Measurements from ENCODE around the gene MORN1. TPM values are rescaled to one million over a fixed set of nuclear protein-coding genes. Genes with fewer than 3 reads are reported as not detected.
A peak's percentile ranks its signal among the peaks of the same experiment; 100 is the strongest.
"Not testable (repeated sequence)": the region's sequence is repeated elsewhere in the genome, so short reads cannot be mapped to it uniquely, and the experiment has no call there.

Gene MORN1
- total RNA-seq (ENCODE audit: unreplicated experiment), result 12.1 TPM
- long read RNA-seq, partial matches to known transcripts, result 0 of 1 reads
- long read RNA-seq, other reads (novel, unspliced or antisense), result 0 of 1 reads

DNA sequence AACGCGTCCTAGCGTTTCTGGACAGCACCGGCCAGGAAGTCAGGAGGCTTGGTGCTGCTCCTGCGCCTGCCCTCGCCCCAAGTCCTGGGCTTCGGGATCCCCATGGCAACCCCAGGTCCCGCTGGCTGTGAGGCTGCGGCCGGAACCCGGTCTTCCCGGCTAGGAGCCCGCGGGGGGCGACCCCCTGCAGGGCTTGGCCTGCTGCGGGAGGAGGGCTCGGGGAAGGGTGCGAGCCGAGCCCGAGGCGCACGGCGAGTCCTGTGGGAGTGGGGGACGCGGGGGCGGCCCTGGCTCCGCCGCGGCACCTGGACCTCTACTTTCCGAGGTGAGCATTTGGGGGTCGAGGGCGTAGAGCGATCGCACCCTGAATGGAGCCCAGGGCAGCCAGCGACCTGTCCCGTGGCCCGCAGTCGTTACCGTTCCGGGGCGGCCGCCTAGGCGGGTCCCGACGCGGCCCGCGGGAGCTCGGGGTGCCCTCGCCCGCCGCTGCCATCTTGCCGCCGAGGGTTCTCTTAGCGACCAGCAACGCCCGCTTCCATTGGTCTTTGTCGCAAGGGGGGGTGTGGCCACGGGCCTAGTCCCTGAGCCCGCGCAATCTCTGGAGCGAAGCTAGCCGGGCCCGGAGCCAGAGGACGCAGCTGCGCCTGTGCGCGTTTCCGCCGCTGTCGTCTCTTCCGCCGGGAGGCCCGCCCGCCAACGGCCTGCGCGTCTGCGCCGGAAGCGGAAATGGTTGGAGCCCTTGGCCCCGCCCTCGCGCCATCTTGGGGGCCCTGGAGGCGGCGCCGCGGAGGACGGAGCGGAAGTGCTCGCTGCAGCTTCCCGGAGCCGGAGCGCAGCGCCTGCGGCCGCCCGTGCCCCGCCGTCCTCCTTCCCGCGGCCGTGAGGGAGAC is at the start of gene MORN1, which contains the start of gene RER1:
Gene MORN1 (minus strand): TSS at position 514 of the 890 bp plus-strand sequence. CDS start 21 bp downstream, at position 493.
Gene RER1 (plus strand): TSS at position 801 of the 890 bp plus-strand sequence. CDS start 3,950 bp downstream, outside the sequence.
- Mint-ChIP-seq H3K36me3 (ENCODE audit: low read depth, unreplicated experiment) (peaks cover 13% of the 10 kb centered on the region), H3K4me1 (ENCODE audit: unreplicated experiment) (peaks cover 12% of the 10 kb centered on the region), H3K9me3 (ENCODE audit: unreplicated experiment) (no peaks in the 10 kb centered on the region), H3K27ac (ENCODE audit: unreplicated experiment) (peak within 1 kb of the TSS; percentile 96), H3K4me3 (ENCODE audit: unreplicated experiment) (peak within 1 kb of the TSS; percentile 98), H3K27me3 (ENCODE audit: unreplicated experiment) (peaks cover 8% of the 10 kb centered on the region)
- TF ChIP-seq CTCF (IDR thresholded peaks at IDR 0.05; ENCODE audit: unreplicated experiment), result no peak
- peak; percentile 99 for DNase-seq (ENCODE audit: low spot score)

DNA sequence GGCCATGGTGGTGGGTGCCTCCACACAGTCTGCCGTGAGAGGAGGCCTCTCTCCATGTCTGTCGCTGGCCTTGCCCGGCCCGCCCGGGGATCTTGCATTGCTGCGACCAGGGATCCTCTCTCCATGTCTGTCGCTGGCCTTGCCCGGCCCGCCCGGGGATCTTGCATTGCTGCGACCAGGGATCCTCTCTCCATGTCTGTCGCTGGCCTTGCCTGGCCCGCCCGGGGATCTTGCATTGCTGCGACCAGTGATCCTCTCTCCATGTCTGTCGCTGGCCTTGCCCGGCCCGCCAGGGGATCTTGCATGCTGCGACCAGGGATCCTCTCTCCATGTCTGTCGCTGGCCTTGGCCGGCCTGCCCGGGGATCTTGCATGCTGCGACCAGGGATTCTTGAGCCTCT is 49.0 kb upstream of the MORN1 start:
- H3K4me3 Mint-ChIP-seq (ENCODE audit: unreplicated experiment); DNase-seq (ENCODE audit: low spot score); H3K9me3 Mint-ChIP-seq (ENCODE audit: unreplicated experiment); H3K27ac Mint-ChIP-seq (ENCODE audit: unreplicated experiment); H3K36me3 Mint-ChIP-seq (ENCODE audit: low read depth, unreplicated experiment); H3K4me1 Mint-ChIP-seq (ENCODE audit: unreplicated experiment): not testable (repeated sequence)
- peaks cover 16% of the 10 kb centered on the region for H3K27me3 Mint-ChIP-seq (ENCODE audit: unreplicated experiment)

DNA sequence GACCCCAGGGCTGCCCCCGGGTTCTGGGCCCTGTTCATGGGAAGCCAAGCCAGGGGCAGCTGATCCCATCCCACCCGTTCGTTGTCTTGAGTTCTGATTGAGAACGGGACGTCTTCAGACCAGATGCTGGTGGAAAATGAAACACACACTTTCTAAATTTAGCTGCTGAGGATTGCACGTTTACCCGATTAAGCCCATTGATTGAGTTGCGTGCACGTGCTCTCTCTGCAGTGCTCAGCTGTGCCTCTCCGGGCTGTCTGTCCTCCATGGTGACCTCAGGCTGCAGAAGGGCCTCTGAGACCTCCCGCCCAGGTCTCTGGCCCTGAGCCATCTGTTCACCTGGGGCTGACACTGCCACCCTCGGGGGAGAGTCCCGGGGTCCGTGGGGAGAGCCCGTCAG is 48.0 kb upstream of the MORN1 start:
- H3K9me3 Mint-ChIP-seq (ENCODE audit: unreplicated experiment), result no peaks in the 10 kb centered on the region
- TF ChIP-seq CTCF (IDR thresholded peaks at IDR 0.05; ENCODE audit: unreplicated experiment), result no peak
- DNase-seq (ENCODE audit: low spot score), result no peak
- no peaks in the 10 kb centered on the region for H3K4me1 Mint-ChIP-seq (ENCODE audit: unreplicated experiment)
- no peaks in the 10 kb centered on the region for H3K36me3 Mint-ChIP-seq (ENCODE audit: low read depth, unreplicated experiment)
- no peak overlapping the region for H3K4me3 Mint-ChIP-seq (ENCODE audit: unreplicated experiment)
- H3K27ac Mint-ChIP-seq (ENCODE audit: unreplicated experiment), result no peak overlapping the region
- peaks cover 14% of the 10 kb centered on the region for H3K27me3 Mint-ChIP-seq (ENCODE audit: unreplicated experiment)

DNA sequence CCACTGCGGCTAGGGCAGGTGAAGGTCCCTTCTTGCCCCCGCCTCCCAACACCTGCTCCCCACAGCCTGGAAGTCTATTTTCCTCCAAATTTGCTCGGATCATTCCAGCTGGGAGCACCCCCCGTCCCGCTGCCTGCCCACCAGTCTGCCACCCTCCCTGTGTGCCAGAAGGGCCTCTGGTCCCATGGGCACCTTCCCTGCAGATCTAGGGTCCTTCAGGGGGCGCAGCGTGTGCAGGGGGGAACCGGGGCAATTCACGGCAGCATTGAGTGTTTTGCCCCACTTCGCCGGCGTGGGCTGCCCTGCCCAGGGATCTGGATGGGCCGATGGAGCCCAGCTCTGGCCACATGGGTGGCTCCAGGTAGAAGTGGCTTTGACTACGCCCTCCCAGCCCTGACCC is 47.3 kb upstream of the MORN1 start:
- Mint-ChIP-seq H3K9me3 (ENCODE audit: unreplicated experiment) (no peaks in the 10 kb centered on the region), H3K27me3 (ENCODE audit: unreplicated experiment) (peaks cover 14% of the 10 kb centered on the region), H3K36me3 (ENCODE audit: low read depth, unreplicated experiment) (no peaks in the 10 kb centered on the region), H3K4me3 (ENCODE audit: unreplicated experiment) (no peak overlapping the region), H3K27ac (ENCODE audit: unreplicated experiment) (no peak overlapping the region), H3K4me1 (ENCODE audit: unreplicated experiment) (no peaks in the 10 kb centered on the region)
- DNase-seq (ENCODE audit: low spot score), result no peak
- no peak for TF ChIP-seq CTCF (IDR thresholded peaks at IDR 0.05; ENCODE audit: unreplicated experiment)

DNA sequence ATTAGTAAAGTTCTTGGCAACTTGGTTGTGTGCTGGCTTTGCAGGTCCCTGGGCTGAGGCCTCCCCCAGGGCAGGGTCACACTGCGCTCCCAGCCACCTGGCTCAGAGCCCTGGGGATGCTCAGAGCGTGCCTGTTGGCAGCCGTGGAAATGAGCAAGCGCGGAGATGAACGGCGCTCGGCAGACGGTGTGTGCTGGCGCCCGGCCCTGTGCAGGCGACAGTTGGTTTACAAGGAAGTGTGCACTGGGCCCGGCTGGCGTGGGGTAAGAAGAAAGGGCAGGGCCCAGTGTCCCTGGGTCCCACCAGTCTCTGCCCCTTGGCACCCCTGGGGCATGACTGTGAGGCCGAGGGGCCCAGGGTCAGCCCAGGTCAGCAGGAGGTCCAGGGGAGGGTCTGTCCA is 46.7 kb upstream of the MORN1 start:
- no peak overlapping the region for H3K27ac Mint-ChIP-seq (ENCODE audit: unreplicated experiment)
- TF ChIP-seq CTCF (IDR thresholded peaks at IDR 0.05; ENCODE audit: unreplicated experiment), result no peak
- no peaks in the 10 kb centered on the region for H3K36me3 Mint-ChIP-seq (ENCODE audit: low read depth, unreplicated experiment)
- no peak for DNase-seq (ENCODE audit: low spot score)
- peaks cover 14% of the 10 kb centered on the region for H3K27me3 Mint-ChIP-seq (ENCODE audit: unreplicated experiment)
- no peak overlapping the region for H3K4me3 Mint-ChIP-seq (ENCODE audit: unreplicated experiment)
- no peaks in the 10 kb centered on the region for H3K4me1 Mint-ChIP-seq (ENCODE audit: unreplicated experiment)
- no peaks in the 10 kb centered on the region for H3K9me3 Mint-ChIP-seq (ENCODE audit: unreplicated experiment)

Measured in endothelial cell (in vitro differentiated cells).